GM23338 (cell line): ENCODE data around the gene BMP8A.
"Not testable (repeated sequence)": the region's sequence is repeated elsewhere in the genome, so short reads cannot be mapped to it uniquely, and the experiment has no call there.

Experiments used
- CREB1 ChIP-seq: fragments of 250-450 bp; sonication (Bioruptor Pico); IDR thresholded peaks from 2 replicates; pipeline ENCODE4 v1.5.0; 2020; ENCODE audit warnings: low read depth, mild to moderate bottlenecking, moderate library complexity
- EZH2 ChIP-seq: fragments of 200-600 bp; sonication (generic); IDR thresholded peaks from one replicate; pipeline ENCODE4 v1.8.0; 2017; ENCODE audit warnings: antibody characterized with exemption, mild to moderate bottlenecking, low read depth; ENCODE audit not compliant: unreplicated experiment
- EZH2phosphoT487 ChIP-seq: fragments of 200-600 bp; sonication (generic); IDR thresholded peaks from one replicate; pipeline ENCODE4 v1.8.1; 2018; ENCODE audit warnings: antibody characterized with exemption; ENCODE audit not compliant: unreplicated experiment
- JUNB ChIP-seq: IDR thresholded peaks from one replicate; pipeline ENCODE4 v1.6.1; 2016; ENCODE audit warnings: antibody characterized with exemption; ENCODE audit not compliant: unreplicated experiment
- NANOG ChIP-seq: IDR thresholded peaks from 2 replicates; pipeline ENCODE4 v1.6.1; 2016; ENCODE audit warnings: antibody characterized with exemption, borderline replicate concordance
- POLR2AphosphoS5 ChIP-seq: IDR thresholded peaks from 2 replicates; pipeline ENCODE4 v1.6.1; 2016; ENCODE audit warnings: antibody characterized with exemption, low read depth
- STAT1 ChIP-seq: IDR thresholded peaks from one replicate; pipeline ENCODE4 v1.6.1; 2016; ENCODE audit warnings: antibody characterized with exemption; ENCODE audit not compliant: unreplicated experiment
- ZNF114 ChIP-seq: fragments of 250-450 bp; sonication (Bioruptor Pico); IDR thresholded peaks from 2 replicates; pipeline ENCODE4 v1.5.0; 2020; ENCODE audit warnings: mild to moderate bottlenecking, moderate library complexity
- ZNF331 ChIP-seq: fragments of 250-450 bp; sonication (Bioruptor Pico); IDR thresholded peaks from 2 replicates; pipeline ENCODE4 v1.5.0; 2020; ENCODE audit warnings: low read depth, mild to moderate bottlenecking, moderate library complexity
- TF ChIP-seq, protein P1 (sequence below), 2 experiments: fragments of 200-600 bp in 1 of 2; sonication (generic) in 1 of 2; conservative IDR thresholded peaks; 2 replicates each; pipeline versions ENCODE4 v1.5.1 to v1.6.1; 2016 to 2017; ENCODE audit warnings: antibody characterized with exemption in 2 of 2, low read depth in 2 of 2, mild to moderate bottlenecking in 2 of 2, moderate library complexity in 1 of 2
- TF ChIP-seq, protein P2 (sequence below): IDR thresholded peaks from one replicate; pipeline ENCODE4 v1.6.1; 2018; ENCODE audit warnings: antibody characterized with exemption; ENCODE audit not compliant: unreplicated experiment
- TF ChIP-seq, protein P3 (sequence below): IDR thresholded peaks from 2 replicates; pipeline ENCODE4 v1.6.1; 2016; ENCODE audit warnings: antibody characterized with exemption

DNA sequence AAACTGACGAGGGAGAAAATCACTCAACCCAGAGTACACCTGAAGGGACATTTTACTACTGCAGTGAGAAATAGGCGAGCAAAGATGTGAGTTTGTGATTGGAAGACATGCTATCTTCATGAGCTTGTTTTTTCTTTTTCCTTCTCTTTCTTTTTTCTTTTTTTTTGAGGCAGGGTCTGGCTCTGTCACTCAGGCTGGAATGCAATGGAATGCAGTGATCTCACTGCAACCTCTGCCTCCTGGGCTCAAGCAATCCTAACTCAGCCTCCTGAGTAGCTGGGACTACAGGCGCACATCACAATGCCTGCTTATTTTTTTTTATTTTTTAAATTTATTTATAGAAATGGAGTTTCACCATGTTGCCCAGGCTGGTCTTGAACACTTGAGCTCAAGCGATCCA lies 25.4 kb downstream of the BMP8A start:
- TF ChIP-seq, protein P1, sequence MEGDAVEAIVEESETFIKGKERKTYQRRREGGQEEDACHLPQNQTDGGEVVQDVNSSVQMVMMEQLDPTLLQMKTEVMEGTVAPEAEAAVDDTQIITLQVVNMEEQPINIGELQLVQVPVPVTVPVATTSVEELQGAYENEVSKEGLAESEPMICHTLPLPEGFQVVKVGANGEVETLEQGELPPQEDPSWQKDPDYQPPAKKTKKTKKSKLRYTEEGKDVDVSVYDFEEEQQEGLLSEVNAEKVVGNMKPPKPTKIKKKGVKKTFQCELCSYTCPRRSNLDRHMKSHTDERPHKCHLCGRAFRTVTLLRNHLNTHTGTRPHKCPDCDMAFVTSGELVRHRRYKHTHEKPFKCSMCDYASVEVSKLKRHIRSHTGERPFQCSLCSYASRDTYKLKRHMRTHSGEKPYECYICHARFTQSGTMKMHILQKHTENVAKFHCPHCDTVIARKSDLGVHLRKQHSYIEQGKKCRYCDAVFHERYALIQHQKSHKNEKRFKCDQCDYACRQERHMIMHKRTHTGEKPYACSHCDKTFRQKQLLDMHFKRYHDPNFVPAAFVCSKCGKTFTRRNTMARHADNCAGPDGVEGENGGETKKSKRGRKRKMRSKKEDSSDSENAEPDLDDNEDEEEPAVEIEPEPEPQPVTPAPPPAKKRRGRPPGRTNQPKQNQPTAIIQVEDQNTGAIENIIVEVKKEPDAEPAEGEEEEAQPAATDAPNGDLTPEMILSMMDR (conservative IDR thresholded peaks at IDR 0.05; ENCODE audit: low read depth in 2 of 2), result not testable (repeated sequence)
- TF ChIP-seq EZH2; EZH2phosphoT487; STAT1; JUNB; POLR2AphosphoS5; CREB1 (CRISPR knock-in tag); ZNF114 (CRISPR knock-in tag); ZNF331 (CRISPR knock-in tag); NANOG: not testable (repeated sequence)
- TF ChIP-seq, protein P2, sequence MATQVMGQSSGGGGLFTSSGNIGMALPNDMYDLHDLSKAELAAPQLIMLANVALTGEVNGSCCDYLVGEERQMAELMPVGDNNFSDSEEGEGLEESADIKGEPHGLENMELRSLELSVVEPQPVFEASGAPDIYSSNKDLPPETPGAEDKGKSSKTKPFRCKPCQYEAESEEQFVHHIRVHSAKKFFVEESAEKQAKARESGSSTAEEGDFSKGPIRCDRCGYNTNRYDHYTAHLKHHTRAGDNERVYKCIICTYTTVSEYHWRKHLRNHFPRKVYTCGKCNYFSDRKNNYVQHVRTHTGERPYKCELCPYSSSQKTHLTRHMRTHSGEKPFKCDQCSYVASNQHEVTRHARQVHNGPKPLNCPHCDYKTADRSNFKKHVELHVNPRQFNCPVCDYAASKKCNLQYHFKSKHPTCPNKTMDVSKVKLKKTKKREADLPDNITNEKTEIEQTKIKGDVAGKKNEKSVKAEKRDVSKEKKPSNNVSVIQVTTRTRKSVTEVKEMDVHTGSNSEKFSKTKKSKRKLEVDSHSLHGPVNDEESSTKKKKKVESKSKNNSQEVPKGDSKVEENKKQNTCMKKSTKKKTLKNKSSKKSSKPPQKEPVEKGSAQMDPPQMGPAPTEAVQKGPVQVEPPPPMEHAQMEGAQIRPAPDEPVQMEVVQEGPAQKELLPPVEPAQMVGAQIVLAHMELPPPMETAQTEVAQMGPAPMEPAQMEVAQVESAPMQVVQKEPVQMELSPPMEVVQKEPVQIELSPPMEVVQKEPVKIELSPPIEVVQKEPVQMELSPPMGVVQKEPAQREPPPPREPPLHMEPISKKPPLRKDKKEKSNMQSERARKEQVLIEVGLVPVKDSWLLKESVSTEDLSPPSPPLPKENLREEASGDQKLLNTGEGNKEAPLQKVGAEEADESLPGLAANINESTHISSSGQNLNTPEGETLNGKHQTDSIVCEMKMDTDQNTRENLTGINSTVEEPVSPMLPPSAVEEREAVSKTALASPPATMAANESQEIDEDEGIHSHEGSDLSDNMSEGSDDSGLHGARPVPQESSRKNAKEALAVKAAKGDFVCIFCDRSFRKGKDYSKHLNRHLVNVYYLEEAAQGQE, result not testable (repeated sequence)
- TF ChIP-seq, protein P3, sequence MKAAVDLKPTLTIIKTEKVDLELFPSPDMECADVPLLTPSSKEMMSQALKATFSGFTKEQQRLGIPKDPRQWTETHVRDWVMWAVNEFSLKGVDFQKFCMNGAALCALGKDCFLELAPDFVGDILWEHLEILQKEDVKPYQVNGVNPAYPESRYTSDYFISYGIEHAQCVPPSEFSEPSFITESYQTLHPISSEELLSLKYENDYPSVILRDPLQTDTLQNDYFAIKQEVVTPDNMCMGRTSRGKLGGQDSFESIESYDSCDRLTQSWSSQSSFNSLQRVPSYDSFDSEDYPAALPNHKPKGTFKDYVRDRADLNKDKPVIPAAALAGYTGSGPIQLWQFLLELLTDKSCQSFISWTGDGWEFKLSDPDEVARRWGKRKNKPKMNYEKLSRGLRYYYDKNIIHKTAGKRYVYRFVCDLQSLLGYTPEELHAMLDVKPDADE, result not testable (repeated sequence)
